Measurements from ENCODE around the gene BATF2.
"Not testable (repeated sequence)": the region's sequence is repeated elsewhere in the genome, so short reads cannot be mapped to it uniquely, and the experiment has no call there.

The BATF2 gene

DNA sequence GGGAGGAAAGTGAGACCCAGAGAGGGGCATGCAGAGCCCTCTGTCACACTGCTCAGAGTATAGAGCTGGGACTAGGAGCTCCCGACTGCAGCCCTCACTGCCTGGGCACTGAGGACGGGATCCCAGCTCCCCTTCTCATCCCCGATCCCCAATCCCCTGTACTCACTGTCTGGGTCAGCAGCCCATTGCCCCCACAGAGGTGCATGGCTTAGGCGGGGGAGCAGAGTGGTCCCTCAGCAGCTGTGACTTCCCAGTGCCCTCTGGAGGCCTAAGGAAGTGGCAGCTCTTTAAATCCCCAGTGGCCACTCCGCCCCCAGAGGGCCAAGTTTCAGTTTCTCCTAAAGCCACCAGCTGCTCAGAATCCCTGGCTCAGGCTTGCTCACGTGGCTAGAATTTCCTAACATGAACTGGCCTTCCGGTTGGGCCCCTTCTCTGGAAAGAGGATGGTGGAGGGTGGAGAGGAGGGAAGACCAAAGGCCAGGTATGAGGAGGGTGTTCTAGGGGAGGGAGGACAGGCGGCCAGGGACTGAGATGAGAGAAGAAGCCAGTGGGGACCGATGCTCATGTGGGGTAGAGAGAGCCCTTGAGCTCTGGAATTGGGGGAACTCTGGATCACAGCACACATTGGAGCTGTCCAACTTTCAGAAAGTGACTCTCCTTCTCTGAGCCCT, at the start of gene BATF2:
BATF2 (minus strand) TSS at position 262 of the 671 bp plus-strand sequence; CDS start at position 205, 57 bp downstream.
- peak; percentile 42 to 72 (median 56) for DNase-seq

DNA sequence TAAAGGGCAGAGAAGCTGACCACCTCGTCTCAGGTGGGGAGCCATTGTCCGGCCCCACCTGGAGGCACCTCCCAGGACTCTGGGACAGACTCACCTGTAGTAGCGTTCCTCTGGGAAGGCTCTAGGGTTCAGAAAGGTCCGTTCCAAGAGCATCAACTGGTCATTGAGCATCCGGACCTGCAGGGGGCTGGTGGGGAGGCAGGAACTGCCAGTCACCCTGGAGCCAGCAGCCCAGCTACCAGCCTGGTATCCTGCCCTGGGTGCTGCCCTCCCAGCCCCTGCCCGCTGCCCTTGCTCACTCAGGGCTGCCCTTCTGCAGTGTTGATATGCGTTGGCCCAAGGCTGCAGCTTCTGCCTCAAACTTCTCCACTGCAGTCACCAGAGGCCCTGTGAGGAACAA, 49.0 kb upstream of the BATF2 start:
- DNase-seq = no peak

- no peak for DNase-seq
Measured at GRCh38 chr11:65045061-65045460, 48.3 kb upstream of the BATF2 start.

GRCh38 chr11:65043881-65044501, 47.2 kb upstream of the BATF2 start:
- no peak for DNase-seq

DNA sequence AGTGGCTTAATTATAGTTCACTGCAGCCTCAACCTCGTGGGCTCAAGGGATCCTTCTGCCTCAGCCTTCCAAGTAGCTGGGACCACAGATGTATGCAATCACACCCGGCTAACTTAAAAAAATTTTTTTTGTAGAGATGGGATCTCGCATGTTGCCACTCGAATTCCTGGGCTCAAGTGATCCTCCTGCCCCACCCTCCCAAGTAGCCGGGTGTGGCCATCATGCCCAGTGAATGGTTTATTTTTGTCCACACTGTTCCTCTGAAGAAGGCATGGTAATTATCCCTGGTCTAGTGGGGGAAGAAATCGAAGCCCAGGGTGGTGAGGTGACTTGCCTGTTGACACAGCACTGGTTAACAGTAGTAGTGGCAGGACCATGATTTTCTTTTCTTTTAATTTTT, 46.1 kb upstream of the BATF2 start:
- no peak for DNase-seq

GRCh38 chr11:65040847-65041622, 44.3 kb upstream of the BATF2 start, which contains the start of gene SAC3D1:
TSS of gene SAC3D1 (plus strand) at chr11:65041210. CDS start at chr11:65041293, 83 bp downstream.
- peak; percentile 96 to 99 (median 99) for DNase-seq

DNA sequence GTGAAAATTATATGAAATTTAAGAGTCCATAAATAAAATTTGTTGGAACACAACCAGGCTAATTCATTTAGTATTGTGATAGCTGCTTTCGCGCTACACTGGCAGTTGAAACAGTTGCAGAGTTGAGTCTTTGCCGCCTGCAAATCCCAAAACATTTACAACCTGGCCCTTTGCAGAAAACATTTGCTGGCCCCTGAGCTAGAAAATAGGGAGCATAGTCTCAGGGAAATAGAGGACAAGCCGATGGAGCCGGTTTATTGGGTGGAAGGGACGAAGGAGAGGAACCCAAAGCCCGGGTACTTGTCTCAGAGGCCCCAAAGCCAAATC, 43.7 kb upstream of the BATF2 start:
- DNase-seq = no peak

DNA sequence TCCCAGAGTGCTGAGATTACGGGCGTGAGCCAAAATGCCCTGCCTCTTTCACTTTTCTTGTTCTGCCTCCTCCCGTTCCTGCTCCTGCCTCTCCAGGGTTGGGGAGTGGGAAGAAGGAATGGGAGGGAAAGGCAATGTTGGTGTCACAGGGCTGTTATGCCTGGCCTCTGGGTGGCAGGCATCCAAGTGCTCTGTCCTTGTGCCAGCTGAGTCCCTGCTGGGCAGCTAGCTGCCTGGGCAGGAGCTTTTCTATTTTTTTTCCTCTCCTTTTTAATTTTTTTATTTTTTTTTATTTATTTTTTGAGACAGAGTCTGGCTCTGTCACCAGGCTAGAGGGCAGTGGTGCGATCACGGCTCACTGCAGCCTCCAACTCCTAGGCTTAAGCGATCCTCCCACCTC, 40.2 kb upstream of the BATF2 start:
- DNase-seq = no peak

DNA sequence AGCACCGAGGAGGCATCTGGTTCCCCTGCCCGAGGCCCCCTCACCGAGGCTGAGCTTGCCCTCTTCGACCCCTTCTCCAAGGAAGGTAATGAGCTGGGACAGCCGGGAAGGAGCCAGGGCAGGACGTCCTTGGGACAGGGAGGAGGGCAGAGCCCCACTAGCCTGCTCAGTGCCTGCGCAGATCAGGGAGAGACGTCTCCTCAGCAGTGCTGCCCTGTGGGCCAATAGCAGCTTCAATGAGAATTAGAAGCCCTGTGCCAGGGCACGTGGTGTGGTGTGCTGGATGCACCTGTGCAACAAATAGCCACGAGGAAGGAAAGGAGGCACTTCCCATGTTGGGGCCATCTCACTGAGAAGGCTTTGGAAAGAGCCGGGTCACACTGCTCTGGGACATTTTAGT, 38.8 kb upstream of the BATF2 start:
- no peak for DNase-seq

DNA sequence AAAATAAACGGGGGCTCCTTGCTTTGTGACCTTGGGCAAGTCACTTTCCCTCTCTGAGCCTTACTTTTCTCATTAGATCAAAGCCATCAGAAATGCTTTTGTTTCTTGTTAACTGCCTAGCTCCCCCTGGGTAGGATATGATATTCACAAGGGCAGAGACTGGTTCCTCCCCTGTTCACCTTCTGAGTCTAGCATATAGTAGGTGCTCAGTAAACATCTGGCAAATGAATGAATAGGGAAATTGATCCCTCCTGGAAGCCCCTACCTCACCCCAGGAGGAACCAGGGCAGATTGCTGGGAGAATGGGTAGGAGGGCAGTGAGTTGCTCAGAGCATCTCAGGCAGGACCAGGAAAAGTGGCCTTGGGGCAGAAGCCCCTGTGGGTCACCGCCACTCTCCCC, 37.7 kb upstream of the BATF2 start:
- DNase-seq = no peak

DNA sequence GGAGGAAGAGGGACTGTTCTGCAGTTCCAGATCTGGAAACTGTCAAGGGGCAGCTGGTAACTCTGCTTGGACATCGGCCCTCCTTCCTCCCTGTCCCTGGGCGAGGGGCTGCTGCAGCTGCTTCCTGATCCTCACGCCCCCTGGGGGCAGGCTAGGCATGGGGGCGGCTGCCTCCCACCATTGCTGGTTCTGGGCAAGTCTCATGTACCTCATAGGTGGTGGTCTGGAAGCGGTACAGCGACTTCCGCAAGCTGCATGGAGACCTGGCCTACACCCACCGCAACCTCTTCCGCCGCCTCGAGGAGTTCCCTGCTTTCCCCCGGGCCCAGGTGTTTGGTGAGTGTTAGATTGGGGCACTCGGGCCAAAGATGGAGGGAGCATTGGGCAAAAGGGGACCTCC, 35.4 kb upstream of the BATF2 start:
- DNase-seq = no peak

DNA sequence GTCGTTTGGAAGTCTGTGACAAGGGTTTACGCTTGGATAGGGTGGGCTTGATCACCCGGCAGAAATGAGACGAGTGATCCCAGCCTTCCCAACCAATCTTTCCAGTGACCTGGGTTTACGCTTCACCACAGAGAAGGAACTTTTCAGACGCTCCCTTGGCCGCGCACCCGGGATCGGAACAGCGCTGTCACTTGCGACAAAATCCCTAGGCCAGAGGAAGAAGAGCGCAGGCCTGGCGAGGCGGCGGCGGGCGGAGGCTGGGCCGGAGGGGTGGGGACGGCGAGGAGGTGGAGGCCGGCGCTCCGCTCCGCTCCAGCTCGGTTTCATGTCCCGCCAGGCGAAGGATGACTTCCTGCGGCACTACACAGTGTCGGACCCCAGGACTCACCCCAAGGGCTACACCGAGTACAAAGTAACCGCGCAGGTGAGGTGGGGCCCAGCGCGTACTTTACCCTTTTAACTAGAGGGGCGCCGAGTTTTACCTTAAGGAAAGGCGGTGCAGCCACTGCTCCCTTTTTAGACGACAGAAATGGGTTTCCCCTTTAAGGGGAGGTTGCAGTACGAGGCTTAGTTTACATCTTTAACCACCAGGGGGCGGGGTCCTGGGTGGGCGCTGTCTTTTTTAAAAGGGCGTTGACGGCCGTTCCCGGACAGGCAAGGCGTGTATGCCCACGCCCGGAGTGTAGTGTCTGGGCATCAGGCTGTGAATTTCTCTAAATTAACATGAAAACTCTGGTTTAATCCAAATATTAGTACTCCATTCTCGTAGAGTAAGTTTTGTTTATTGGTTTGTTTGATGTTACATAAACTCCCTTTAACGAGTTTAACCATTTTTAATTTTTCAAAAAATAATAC, 30.7 kb upstream of the BATF2 start, which contains the start of gene SNX15:
SNX15 (plus strand) TSS at position 227 of the 855 bp plus-strand sequence; CDS start at position 326, 99 bp downstream.
- peak; percentile 98 to 99 (median 99) for DNase-seq

- DNase-seq = no peak
Measured at GRCh38 chr11:65026810-65027209, 30.0 kb upstream of the BATF2 start.

DNA sequence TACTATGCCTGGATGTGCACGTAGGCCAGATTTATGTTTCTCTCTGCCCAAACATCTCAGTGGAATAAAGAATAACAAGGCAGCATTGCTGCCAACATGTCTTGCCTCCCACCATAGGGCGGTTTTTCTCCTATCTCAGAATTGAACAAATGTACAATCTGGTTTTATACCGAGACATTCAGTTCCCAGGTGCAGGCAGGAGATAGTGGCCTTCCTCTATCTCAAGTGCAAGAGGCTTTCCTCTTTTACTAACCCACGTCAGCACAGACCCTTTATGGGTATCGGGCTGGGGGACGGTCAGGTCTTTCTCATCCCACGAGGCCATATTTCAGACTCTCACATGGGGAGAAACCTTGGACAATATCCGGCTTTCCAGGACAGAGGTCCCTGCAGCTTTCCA, 26.7 kb upstream of the BATF2 start:
- DNase-seq = not testable (repeated sequence)

GRCh38 chr11:65021509-65021908, 24.7 kb upstream of the BATF2 start:
- no peak for DNase-seq

- DNase-seq = no peak
Measured at GRCh38 chr11:65021003-65021402, 24.2 kb upstream of the BATF2 start.

DNA sequence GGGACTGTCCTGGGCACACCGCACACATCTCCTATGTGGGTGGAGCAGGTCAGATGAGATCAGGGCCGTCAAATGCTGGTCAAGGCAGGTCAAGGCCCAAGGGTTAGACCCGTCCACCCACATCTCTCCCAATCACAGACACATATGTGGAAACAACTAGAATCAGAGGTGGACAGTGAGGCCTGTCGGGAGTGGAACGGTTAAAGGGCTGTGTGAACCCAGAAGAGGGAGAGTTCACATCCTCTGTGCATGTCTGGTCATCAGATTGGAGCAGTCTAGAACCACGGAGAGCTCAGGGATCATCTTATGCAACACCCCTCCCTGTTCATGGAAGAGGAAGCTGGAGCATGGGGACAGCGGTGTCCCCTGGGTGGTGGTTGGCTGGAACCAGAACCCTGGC, 23.1 kb upstream of the BATF2 start:
- DNase-seq = no peak

DNA sequence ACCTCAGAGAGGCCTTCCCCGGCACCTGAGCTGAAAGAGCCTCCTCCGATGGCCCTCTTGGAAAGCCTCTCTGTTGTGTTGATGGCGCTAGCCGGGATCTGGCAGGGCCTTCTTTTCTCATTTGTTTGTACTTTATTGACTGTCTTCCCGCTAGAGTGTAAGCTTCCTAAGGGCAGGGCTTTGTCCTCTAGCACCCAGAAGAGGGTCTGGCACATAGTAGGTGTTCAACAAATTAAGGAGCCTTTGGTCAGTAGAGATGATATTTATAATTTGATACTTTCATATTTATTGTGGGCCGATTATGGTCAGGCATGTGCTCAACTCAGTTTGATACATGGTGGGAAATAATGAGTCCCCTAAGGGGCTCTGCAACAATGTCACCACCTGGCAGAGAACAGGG, 21.2 kb upstream of the BATF2 start:
- no peak for DNase-seq

- DNase-seq = no peak
Measured at GRCh38 chr11:65016705-65017104, 19.9 kb upstream of the BATF2 start.

- DNase-seq = no peak
Measured at GRCh38 chr11:65014726-65015227, 18.0 kb upstream of the BATF2 start.

GRCh38 chr11:65013888-65014725, 17.3 kb upstream of the BATF2 start, which contains the start of gene ARL2:
TSS of gene ARL2 (plus strand) at chr11:65014160. CDS start at chr11:65014208, 48 bp downstream.
- DNase-seq = peak; percentile 87 to 95 (median 90)

Data from NCI-H1417 (cell line).